Ishikawa (cell line): ENCODE data around the gene SLC2A1.

Source experiments
- CREB1 ChIP-seq: IDR thresholded peaks from 2 replicates; pipeline ENCODE4 v1.6.1; 2012; ENCODE audit warnings: low read depth
- EGR1 ChIP-seq: IDR thresholded peaks from 2 replicates; pipeline ENCODE4 v1.6.1; 2012
- FOXM1 ChIP-seq: IDR thresholded peaks from 2 replicates; pipeline ENCODE4 v1.6.1; 2012; ENCODE audit warnings: low read depth, borderline replicate concordance
- NFIC ChIP-seq: IDR thresholded peaks from 2 replicates; pipeline ENCODE4 v1.6.1; 2012
- RAD21 ChIP-seq: IDR thresholded peaks from 2 replicates; pipeline ENCODE4 v1.6.1; 2012; ENCODE audit warnings: low read depth
- REST ChIP-seq: IDR thresholded peaks from 2 replicates; pipeline ENCODE4 v1.6.1; 2012; ENCODE audit warnings: low read depth, mild to moderate bottlenecking
- TAF1 ChIP-seq: IDR thresholded peaks from 2 replicates; pipeline ENCODE4 v1.6.1; 2012; ENCODE audit warnings: low read depth, mild to moderate bottlenecking
- TCF12 ChIP-seq: IDR thresholded peaks from 2 replicates; pipeline ENCODE4 v1.6.1; 2012; ENCODE audit warnings: low read depth
- TEAD4 ChIP-seq: IDR thresholded peaks from 2 replicates; pipeline ENCODE4 v1.6.1; 2012
- YY1 ChIP-seq: IDR thresholded peaks from 2 replicates; pipeline ENCODE4 v1.6.1; 2012; ENCODE audit warnings: low read depth
- ZBTB7A ChIP-seq: IDR thresholded peaks from 2 replicates; pipeline ENCODE4 v1.6.1; 2012; ENCODE audit warnings: low read depth
- TF ChIP-seq, protein P1 (sequence below): IDR thresholded peaks from 2 replicates; pipeline ENCODE4 v1.6.1; 2012
- TF ChIP-seq, protein P2 (sequence below): IDR thresholded peaks from 2 replicates; pipeline ENCODE4 v1.6.1; 2012

SLC2A1 gene

GRCh38 chr1:42880384-42880783 lies 78.3 kb downstream of the SLC2A1 start:
- TF ChIP-seq REST (no peak), NFIC (no peak), CREB1 (no peak), YY1 (no peak)

DNA sequence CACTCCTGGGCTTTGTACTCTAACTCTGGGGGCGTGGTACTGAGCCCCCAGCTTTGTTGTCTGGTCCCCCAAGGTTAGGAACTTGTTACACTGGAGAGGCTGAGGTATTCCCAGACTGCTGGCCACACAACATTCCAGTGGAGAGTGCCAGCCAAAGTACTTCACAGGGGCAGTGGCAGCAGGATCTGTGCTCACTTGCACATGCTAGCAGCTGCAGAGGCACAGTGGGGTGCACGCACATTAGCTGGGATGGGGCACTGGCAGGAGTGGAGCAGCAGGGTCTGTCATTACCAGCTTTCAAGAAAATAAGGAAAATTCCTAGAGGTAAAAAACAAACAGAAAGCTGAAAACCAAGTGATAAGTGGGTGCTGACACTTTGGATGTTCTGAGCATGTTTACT lies 81.3 kb downstream of the SLC2A1 start:
- TF ChIP-seq TCF12 (no peak), NFIC (no peak), RAD21 (no peak), REST (no peak), YY1 (no peak), ZBTB7A (no peak), FOXM1 (no peak), EGR1 (no peak), TEAD4 (no peak)
- TF ChIP-seq, protein P1, sequence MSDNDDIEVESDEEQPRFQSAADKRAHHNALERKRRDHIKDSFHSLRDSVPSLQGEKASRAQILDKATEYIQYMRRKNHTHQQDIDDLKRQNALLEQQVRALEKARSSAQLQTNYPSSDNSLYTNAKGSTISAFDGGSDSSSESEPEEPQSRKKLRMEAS, result no peak
- TF ChIP-seq, protein P2, sequence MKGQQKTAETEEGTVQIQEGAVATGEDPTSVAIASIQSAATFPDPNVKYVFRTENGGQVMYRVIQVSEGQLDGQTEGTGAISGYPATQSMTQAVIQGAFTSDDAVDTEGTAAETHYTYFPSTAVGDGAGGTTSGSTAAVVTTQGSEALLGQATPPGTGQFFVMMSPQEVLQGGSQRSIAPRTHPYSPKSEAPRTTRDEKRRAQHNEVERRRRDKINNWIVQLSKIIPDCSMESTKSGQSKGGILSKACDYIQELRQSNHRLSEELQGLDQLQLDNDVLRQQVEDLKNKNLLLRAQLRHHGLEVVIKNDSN, result no peak

GRCh38 chr1:42876009-42876408 lies 82.7 kb downstream of the SLC2A1 start:
- TF ChIP-seq TEAD4 (no peak), ZBTB7A (no peak), RAD21 (no peak), REST (no peak), TCF12 (no peak), FOXM1 (no peak), TAF1 (no peak)
- TF ChIP-seq, protein P2, result no peak
